Measurements from ENCODE around the gene ETFA.

Gene ETFA

GRCh38 chr15:76174654-76175053 is 136.6 kb downstream of the ETFA start:
- TF ChIP-seq CSDC2 (CRISPR knock-in tag; IDR thresholded peaks at IDR 0.05), result no peak
- no peak for TF ChIP-seq ZFP3 (CRISPR knock-in tag; IDR thresholded peaks at IDR 0.05)
- TF ChIP-seq ESRRG (CRISPR knock-in tag; IDR thresholded peaks at IDR 0.05), result no peak
- no peak for TF ChIP-seq ZC3H10 (CRISPR knock-in tag; IDR thresholded peaks at IDR 0.05)
- TF ChIP-seq ZNF565 (CRISPR knock-in tag; conservative IDR thresholded peaks at IDR 0.05; ENCODE audit: low read depth), result no peak
- TF ChIP-seq OSR1 (CRISPR knock-in tag; IDR thresholded peaks at IDR 0.05), result no peak
- TF ChIP-seq CREB5 (CRISPR knock-in tag; IDR thresholded peaks at IDR 0.05; ENCODE audit: low read depth), result no peak
- no peak for TF ChIP-seq PPARA (CRISPR knock-in tag; IDR thresholded peaks at IDR 0.05; ENCODE audit: borderline replicate concordance)
- no peak for TF ChIP-seq ARNTL (CRISPR knock-in tag; IDR thresholded peaks at IDR 0.05; ENCODE audit: borderline replicate concordance, low read depth)
- no peak for ATAC-seq

GRCh38 chr15:76173317-76173834 is 137.9 kb downstream of the ETFA start:
- no peak for ATAC-seq
- no peak for TF ChIP-seq ZNF565 (CRISPR knock-in tag; conservative IDR thresholded peaks at IDR 0.05; ENCODE audit: low read depth)
- TF ChIP-seq ZFP30 (CRISPR knock-in tag; IDR thresholded peaks at IDR 0.05), result no peak
- TF ChIP-seq RARB (CRISPR knock-in tag; IDR thresholded peaks at IDR 0.05), result no peak
- no peak for TF ChIP-seq CSDC2 (CRISPR knock-in tag; IDR thresholded peaks at IDR 0.05)
- no peak for TF ChIP-seq ESRRG (CRISPR knock-in tag; IDR thresholded peaks at IDR 0.05)
- no peak for TF ChIP-seq CREB5 (CRISPR knock-in tag; IDR thresholded peaks at IDR 0.05; ENCODE audit: low read depth)
- TF ChIP-seq TSHZ2 (CRISPR knock-in tag; IDR thresholded peaks at IDR 0.05), result no peak

- TF ChIP-seq CREB5 (CRISPR knock-in tag; IDR thresholded peaks at IDR 0.05; ENCODE audit: low read depth) (no peak), TSHZ2 (CRISPR knock-in tag; IDR thresholded peaks at IDR 0.05) (no peak), PPARA (CRISPR knock-in tag; IDR thresholded peaks at IDR 0.05; ENCODE audit: borderline replicate concordance) (no peak), TCF4 (CRISPR knock-in tag; IDR thresholded peaks at IDR 0.05; ENCODE audit: borderline replicate concordance) (no peak), ZFP30 (CRISPR knock-in tag; IDR thresholded peaks at IDR 0.05) (no peak), POU6F1 (CRISPR knock-in tag; IDR thresholded peaks at IDR 0.05; ENCODE audit: borderline replicate concordance, low read depth) (no peak), TOX (CRISPR knock-in tag; IDR thresholded peaks at IDR 0.05; ENCODE audit: borderline replicate concordance) (no peak), CSRNP3 (CRISPR knock-in tag; IDR thresholded peaks at IDR 0.05) (no peak), RARB (CRISPR knock-in tag; IDR thresholded peaks at IDR 0.05) (no peak), ZNF565 (CRISPR knock-in tag; conservative IDR thresholded peaks at IDR 0.05; ENCODE audit: low read depth) (no peak)
- ATAC-seq, result no peak
Observed at GRCh38 chr15:76172782-76173181, 138.5 kb downstream of the ETFA start.
